ENCODE results near the gene MOCOS.
"Not testable (repeated sequence)": the region's sequence is repeated elsewhere in the genome, so short reads cannot be mapped to it uniquely, and the experiment has no call there.

- not testable (repeated sequence) for TF ChIP-seq POLR2AphosphoS5, POLR2A (IDR thresholded peaks at IDR 0.05)
- TF ChIP-seq, protein P1, sequence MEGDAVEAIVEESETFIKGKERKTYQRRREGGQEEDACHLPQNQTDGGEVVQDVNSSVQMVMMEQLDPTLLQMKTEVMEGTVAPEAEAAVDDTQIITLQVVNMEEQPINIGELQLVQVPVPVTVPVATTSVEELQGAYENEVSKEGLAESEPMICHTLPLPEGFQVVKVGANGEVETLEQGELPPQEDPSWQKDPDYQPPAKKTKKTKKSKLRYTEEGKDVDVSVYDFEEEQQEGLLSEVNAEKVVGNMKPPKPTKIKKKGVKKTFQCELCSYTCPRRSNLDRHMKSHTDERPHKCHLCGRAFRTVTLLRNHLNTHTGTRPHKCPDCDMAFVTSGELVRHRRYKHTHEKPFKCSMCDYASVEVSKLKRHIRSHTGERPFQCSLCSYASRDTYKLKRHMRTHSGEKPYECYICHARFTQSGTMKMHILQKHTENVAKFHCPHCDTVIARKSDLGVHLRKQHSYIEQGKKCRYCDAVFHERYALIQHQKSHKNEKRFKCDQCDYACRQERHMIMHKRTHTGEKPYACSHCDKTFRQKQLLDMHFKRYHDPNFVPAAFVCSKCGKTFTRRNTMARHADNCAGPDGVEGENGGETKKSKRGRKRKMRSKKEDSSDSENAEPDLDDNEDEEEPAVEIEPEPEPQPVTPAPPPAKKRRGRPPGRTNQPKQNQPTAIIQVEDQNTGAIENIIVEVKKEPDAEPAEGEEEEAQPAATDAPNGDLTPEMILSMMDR (IDR thresholded peaks at IDR 0.05 in 8 of 11, conservative IDR thresholded peaks at IDR 0.05 in 3 of 11), result not testable (repeated sequence)
Measured at GRCh38 chr18:36240510-36240909, 53.2 kb downstream of the MOCOS start.
